GM13977 (cell line): ENCODE results near the gene PGAM2.
A peak's percentile ranks its signal among the peaks of the same experiment; 100 is the strongest.
"Not testable (repeated sequence)": the region's sequence is repeated elsewhere in the genome, so short reads cannot be mapped to it uniquely, and the experiment has no call there.

ENCODE experiments used
- DNase-seq: peaks from one replicate; pipeline ENCODE4 v3.0.0; 2012; ENCODE audit warnings: low spot score
- in situ Hi-C: fragments of 300-500 bp; cut with MboI; formaldehyde crosslinking; loops from one replicate; pipeline ENCODE4 v1.12.0; 2022; ENCODE audit warnings: low sequenced_read_pairs, low pct_unique_long_range_greater_than_20kb, mixed read lengths, inconsistent platforms; ENCODE audit not compliant: unreplicated experiment
- TF ChIP-seq, protein P1 (sequence below): IDR thresholded peaks from 2 replicates; pipeline ENCODE4 v1.5.1; 2012; ENCODE audit warnings: mild to moderate bottlenecking, control low read depth; ENCODE audit not compliant: insufficient read depth; ENCODE audit errors: extremely low read depth, missing control alignments

PGAM2 gene

DNA sequence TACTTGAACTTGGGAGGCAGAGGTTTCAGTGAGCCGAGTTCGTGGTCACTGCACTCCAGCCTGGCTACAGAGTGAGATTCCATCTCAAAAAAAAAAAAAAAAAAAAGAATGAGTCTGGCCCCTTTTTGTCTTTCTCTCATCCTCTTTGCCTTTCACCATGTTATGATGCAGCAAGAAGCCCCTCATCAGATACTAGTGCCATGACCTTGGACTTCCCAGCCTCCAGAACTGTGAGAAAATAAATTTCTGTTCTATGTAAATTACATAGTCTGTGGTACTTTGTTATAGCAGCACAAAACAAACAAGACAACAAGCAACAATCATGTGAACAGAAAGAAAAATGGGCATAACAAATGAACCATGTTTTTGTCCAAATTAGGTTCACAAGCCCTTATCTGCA lies 23.1 kb downstream of the PGAM2 start:
- TF ChIP-seq, protein P1, sequence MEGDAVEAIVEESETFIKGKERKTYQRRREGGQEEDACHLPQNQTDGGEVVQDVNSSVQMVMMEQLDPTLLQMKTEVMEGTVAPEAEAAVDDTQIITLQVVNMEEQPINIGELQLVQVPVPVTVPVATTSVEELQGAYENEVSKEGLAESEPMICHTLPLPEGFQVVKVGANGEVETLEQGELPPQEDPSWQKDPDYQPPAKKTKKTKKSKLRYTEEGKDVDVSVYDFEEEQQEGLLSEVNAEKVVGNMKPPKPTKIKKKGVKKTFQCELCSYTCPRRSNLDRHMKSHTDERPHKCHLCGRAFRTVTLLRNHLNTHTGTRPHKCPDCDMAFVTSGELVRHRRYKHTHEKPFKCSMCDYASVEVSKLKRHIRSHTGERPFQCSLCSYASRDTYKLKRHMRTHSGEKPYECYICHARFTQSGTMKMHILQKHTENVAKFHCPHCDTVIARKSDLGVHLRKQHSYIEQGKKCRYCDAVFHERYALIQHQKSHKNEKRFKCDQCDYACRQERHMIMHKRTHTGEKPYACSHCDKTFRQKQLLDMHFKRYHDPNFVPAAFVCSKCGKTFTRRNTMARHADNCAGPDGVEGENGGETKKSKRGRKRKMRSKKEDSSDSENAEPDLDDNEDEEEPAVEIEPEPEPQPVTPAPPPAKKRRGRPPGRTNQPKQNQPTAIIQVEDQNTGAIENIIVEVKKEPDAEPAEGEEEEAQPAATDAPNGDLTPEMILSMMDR, result no peak
- no peak for DNase-seq
- in situ Hi-C loops, result no loop called here

DNA sequence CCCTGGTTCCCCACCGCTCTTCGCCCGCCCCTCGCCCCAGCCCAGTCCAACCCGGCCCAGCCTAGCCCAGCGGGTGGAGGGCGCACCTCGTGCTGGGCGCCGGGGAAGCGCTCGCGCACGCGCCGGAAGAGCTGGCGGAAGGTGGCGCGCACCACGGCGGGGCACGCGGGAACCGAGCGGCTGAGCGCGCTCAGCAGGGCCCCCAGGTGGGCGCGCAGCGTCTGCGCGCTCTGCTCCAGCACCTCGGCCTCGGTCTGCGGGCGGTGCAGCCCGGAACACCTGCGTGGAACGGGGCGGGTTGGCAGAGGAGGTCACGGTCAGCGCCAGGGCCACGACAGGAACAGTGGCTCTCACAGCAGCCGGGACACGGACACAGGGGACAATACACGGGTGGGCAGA lies 24.9 kb downstream of the PGAM2 start:
- in situ Hi-C loops, result not testable (repeated sequence)
- peak; percentile 35 for DNase-seq
- TF ChIP-seq, protein P1, result peak; percentile 46

- DNase-seq, in situ Hi-C loops: not testable (repeated sequence)
Observed at GRCh38 chr7:44039800-44040492, 25.4 kb downstream of the PGAM2 start.

DNA sequence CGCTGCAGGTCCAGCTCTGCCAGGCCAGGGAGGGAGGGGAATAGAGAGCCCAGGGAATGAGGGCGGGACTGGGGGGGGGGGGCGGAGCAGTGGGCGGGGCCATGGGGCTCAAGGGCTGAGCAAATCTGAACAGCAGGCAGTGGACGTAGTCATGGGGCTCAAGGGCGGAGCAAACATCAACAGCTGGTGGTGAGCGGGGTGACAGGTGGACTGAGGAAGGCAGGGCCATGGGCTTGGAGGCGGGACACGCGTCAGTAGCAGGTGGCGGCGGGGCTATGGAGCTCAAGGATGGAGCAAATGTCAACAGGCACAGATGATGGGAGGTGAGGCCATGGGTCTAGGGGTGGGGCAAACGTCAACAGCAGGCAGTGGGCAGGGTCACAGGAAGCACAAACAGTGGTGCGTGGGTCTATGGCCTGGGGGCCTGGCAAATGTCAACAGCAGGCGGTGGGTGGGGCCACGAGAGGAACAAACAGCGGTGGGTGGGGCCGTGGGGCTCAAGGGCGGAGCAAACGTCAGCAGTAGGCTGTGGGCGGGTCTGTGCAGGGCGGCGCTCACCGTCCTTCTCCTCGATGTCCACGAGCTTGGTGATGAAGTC lies 26.3 kb downstream of the PGAM2 start:
- in situ Hi-C loops, result not testable (repeated sequence)
- peak; percentile 80 for DNase-seq

DNA sequence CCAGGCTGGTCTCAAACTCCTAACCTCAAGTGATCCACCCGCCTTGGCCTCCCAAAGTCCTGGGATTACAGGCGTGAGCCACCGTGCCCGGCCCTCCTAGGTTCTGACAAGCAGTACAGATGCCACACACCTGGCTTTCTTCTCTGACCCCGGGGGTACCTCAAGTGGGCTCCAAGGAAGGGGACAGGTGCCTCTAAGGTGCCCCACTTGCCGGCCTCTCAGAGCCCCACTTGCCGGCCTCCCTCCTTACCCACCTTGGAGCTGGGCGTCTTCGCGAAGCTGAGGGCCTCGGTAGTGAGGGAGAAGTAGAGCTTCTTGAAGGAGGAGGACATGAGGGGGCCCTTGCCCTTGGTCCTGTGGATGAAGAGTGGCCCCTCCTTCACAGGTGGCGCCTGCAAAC lies 26.8 kb downstream of the PGAM2 start:
- in situ Hi-C loops, DNase-seq: not testable (repeated sequence)

DNA sequence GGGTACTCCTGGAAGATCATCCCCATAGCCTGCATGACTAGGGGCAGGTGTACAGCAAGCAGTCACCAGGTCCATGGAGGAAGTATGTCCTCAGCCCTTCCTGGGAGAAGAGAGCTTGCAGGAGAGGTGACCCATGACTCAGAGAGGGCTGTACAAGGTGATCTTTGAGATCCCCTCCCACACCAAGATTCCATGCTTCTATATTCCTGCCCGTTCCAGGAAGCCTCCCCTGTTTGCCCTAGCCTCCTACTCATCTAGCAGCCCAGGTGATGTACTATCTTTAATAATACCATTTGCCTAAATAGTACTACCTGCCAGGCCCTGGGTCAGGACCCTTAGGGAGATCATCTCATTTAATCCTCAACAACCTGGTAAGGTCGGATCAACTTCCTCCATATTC lies 27.4 kb downstream of the PGAM2 start:
- DNase-seq, in situ Hi-C loops: not testable (repeated sequence)

- DNase-seq, in situ Hi-C loops: not testable (repeated sequence)
Observed at GRCh38 chr7:44036364-44036763, 29.0 kb downstream of the PGAM2 start.

GRCh38 chr7:44033971-44034844 lies 31.2 kb downstream of the PGAM2 start:
- DNase-seq, in situ Hi-C loops: not testable (repeated sequence)

DNA sequence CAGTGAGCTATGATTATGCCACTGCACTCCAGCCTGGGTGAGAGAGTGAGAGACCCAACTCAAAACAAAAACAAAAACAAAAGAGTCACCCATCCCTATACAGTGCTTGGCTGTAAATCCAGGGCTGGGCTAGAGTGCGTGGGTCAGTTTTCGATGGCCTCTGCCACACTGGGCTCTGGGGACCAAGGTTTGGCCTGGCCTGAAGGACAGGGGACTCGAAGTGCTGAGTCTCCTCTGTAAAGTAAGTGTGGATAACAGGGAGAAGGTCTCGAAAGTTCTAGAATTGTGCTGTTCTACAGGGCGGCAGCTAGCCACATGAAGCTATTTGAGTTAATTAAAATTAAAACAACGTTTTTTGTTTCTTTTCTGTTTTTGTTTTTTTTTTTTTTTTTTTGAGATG lies 33.3 kb downstream of the PGAM2 start:
- DNase-seq, in situ Hi-C loops: not testable (repeated sequence)

GRCh38 chr7:44031319-44031718 lies 34.0 kb downstream of the PGAM2 start:
- DNase-seq, in situ Hi-C loops: not testable (repeated sequence)

DNA sequence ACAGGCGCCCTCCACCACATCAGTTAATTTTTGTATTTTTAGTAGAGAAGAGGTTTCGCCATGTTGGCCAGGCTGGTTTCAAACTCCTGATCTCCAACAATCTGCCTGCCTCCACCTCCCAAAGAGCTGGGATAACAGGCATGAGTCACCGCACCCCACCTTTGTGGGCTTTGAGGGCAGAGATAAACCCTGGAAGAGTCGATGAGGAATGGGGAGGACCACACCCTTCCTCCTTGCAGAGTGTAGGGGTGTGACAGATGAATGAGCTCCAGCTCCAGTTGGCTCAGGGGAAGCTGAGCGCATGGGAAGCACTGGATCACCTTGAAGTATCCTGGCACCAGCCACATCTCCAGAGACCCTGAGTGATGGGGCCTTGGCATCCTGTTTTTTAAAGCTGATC lies 35.3 kb downstream of the PGAM2 start:
- in situ Hi-C loops, DNase-seq: not testable (repeated sequence)

DNA sequence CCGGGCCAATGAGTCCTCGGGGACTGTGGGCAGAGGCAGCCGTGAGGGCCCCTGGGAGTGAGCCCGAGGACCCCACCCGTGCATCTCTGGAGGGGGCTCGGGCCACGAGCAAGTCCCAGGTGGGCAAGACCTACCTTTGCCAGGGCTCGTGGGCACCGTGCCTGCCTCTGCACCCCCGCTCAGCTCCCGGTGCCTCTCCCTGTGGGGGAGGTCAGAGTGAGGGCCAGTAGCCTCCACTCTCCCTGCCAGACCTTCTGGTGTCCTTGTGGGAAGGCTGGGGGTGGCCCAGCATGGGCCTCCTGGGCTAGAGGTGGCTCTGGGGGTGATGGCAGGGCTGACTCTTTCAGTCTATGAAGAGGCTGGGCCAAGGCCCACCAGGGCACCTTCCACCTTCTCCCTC lies 35.9 kb downstream of the PGAM2 start:
- DNase-seq, in situ Hi-C loops: not testable (repeated sequence)

DNA sequence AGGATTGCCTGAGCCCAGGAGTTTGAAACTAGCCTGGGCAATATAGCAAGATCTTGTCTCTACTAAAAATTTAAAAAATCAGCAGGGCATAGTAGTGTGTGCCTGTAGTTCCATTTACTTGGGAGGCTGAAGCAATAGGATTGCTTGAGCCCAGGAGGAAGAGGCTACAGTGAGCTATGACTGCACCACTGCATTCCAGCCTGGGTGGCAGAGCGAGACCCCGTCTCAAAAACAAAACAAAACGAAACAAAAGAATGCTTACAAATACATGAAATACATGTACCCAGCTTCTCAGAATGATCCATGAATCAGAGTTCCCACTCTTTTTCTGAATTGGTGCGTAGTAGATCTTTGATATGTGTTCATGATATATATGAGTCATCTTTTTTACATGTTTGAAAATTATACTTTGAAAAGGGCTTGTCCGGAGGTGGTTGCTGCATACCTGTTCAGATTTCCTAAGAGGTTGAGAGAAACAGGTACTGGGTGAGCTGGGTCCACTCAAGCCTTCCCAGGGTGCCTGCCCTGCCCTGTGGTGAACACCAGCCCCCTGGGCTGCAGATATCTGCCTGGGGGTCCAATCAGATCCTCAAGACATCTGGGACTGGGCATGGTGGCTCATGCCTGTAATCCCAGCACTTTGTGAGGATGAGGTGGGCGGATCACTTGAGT lies 42.4 kb downstream of the PGAM2 start:
- DNase-seq, in situ Hi-C loops: not testable (repeated sequence)

DNA sequence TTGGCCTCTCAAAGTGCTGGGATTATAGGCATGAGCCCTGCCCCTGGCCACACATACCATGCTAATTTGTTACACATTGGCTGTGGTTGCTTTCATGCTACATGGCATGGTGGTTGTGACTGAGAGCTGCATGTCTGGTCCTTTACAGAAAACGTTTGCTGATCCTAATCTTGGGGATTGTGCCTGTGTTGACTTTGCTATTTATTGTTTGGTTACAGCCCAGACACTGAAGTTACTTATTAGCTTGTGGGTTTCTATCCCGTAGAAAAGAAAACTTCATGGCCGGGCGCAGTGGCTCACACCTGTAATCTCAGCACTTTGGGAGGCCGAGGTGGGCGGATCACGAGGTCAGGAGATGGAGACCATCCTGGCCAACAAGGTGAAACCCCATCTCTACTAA lies 43.3 kb downstream of the PGAM2 start:
- in situ Hi-C loops, DNase-seq: not testable (repeated sequence)

DNA sequence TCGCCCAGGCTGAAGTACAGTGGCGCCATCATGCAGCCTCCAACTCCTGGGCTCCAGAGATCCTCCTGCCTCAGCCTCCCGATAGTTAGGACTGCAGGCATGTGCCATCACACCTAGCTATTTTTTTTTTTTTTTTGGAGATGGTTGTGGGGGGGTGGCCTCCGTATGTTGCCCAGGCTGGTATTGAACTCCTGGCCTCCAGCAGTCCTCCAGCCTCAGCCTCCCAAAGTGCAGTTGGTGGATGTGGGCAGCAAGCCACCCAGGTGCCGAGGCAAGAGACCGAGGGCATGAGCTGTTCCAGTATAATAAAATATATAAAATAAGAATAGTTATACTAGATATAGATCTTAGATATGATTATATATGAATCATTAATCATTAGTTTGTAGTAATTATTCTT lies 45.5 kb downstream of the PGAM2 start:
- in situ Hi-C loops, DNase-seq: not testable (repeated sequence)
